ENCODE measurements around the gene KCNMB4.

Gene KCNMB4

GRCh38 chr12:70469221-70469820 is 103.2 kb downstream of the KCNMB4 start:
- TF ChIP-seq CTCF (IDR thresholded peaks at IDR 0.05; ENCODE audit: extremely low read depth, missing control alignments) = no peak

GRCh38 chr12:70482764-70483163 is 116.7 kb downstream of the KCNMB4 start:
- DNase-seq (ENCODE audit: low spot score) = no peak
- TF ChIP-seq CTCF (IDR thresholded peaks at IDR 0.05; ENCODE audit: extremely low read depth, missing control alignments) = no peak

More at GRCh38 chr12:70469221-70469820, 103.2 kb downstream of the KCNMB4 start:
- no peak for DNase-seq (ENCODE audit: low spot score)
